EL (cell line): ENCODE results near the gene USP50.
A peak's percentile ranks its signal among the peaks of the same experiment; 100 is the strongest.
"Not testable (repeated sequence)": the region's sequence is repeated elsewhere in the genome, so short reads cannot be mapped to it uniquely, and the experiment has no call there.

ENCODE experiments used
- DNase-seq: peaks from one replicate; pipeline ENCODE4 v3.0.0-alpha.2; 2016

USP50 gene

GRCh38 chr15:50501815-50502214 is 44.7 kb downstream of the USP50 start:
- DNase-seq: no peak

- DNase-seq: no peak
These were observed 46.1 kb downstream of the USP50 start for GRCh38 chr15:50500352-50500751.

- DNase-seq: no peak
These were observed 49.8 kb downstream of the USP50 start for GRCh38 chr15:50496692-50497091.

- DNase-seq: not testable (repeated sequence)
These were observed 51.9 kb downstream of the USP50 start for GRCh38 chr15:50494547-50494946.

GRCh38 chr15:50493625-50494024 is 52.8 kb downstream of the USP50 start:
- DNase-seq: no peak

- no peak for DNase-seq
These were observed 59.2 kb downstream of the USP50 start for GRCh38 chr15:50487287-50487686.

- no peak for DNase-seq
These were observed 61.1 kb downstream of the USP50 start for GRCh38 chr15:50485389-50485788.

- no peak for DNase-seq
These were observed 61.7 kb downstream of the USP50 start for GRCh38 chr15:50484781-50485180.

GRCh38 chr15:50476143-50476542 is 70.3 kb downstream of the USP50 start:
- DNase-seq: no peak

- DNase-seq: no peak
These were observed 75.4 kb downstream of the USP50 start for GRCh38 chr15:50471072-50471471.

GRCh38 chr15:50463423-50464358 is 82.8 kb downstream of the USP50 start:
- peak; percentile 36 for DNase-seq

GRCh38 chr15:50458348-50459112 is 87.9 kb downstream of the USP50 start:
- DNase-seq: no peak

- DNase-seq: no peak
These were observed 93.5 kb downstream of the USP50 start for GRCh38 chr15:50452927-50453326.
